ENCODE measurements around the gene KCNC1.
A peak's percentile ranks its signal among the peaks of the same experiment; 100 is the strongest.

KCNC1 gene

DNA sequence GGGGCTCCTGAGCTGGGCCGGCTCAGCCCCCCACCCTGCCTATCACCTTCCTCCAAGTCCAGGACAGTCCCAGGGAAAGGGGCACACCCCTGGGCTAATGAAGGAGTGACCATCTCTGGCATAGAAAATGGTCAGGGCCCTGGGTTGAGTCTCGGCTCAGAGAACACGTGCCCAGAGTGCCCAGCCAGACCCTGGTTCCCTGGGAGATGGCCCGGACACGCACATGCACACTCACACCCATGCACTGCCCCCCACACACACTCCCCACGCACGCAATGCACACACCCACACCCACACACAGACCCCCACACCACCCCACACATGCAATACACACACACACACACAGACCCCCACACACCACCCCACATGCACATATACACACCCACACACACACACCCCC lies 28.7 kb downstream of the KCNC1 start:
- TF ChIP-seq POLR2A (IDR thresholded peaks at IDR 0.05; ENCODE audit: low read length) (no peak), GATA1 (IDR thresholded peaks at IDR 0.05; ENCODE audit: low read depth, low read length) (no peak)
- DNase-seq: no peak

DNA sequence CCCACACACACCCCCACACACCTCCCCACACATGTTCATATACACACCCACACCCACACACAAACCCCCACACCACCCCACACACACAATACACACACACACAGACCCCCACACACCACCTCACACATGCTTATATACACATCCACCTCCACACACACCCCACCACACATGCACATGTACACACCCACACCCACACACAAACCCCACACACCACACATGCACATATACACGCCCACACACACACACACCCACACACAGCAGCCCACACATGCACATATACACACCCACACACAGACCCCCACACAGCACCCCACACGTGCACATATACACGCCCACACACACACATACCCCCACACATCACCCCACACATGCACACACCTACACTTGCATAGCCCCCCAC lies 29.1 kb downstream of the KCNC1 start:
- TF ChIP-seq GATA1 (IDR thresholded peaks at IDR 0.05; ENCODE audit: low read depth, low read length) (no peak), POLR2A (IDR thresholded peaks at IDR 0.05; ENCODE audit: low read length) (no peak)
- DNase-seq: no peak

DNA sequence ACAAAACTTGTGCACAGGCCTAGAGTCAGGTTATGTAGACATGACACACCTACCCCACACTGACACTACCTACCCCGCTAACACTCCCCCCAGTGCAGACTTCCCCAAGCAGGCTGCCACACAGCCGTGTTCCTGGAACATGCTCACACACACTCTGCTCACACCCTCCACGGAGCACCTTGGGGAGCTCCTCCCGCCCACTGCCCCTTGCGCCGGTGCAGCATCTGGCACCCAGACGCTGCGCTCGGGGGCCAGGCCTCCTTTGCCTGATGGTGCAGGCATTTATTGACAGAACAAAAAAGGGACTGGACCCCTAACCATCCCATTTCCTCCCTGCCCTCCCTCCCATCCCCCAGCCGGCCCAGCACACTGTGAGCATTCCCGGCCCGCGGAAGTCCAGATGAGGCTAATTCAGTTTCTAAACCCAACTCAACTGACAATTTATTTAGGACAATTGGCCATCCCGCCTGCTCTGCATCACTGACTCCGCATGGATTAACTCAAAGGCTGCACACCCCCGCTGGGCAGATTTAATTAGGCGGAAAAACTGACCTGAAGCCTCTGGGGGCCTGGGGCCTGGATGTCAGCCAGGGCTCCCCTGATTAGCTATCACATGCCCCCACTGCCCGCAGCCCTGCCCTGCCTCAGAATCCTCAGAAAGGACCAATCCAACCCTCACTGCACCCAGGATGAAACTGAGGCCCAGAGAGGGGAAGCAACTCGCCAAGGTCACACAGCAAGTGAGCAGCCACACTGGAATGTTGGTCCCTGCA lies 30.1 kb downstream of the KCNC1 start:
- DNase-seq: no peak
- TF ChIP-seq POLR2A (IDR thresholded peaks at IDR 0.05; ENCODE audit: low read length) (no peak), GATA1 (IDR thresholded peaks at IDR 0.05; ENCODE audit: low read depth, low read length) (no peak)

DNA sequence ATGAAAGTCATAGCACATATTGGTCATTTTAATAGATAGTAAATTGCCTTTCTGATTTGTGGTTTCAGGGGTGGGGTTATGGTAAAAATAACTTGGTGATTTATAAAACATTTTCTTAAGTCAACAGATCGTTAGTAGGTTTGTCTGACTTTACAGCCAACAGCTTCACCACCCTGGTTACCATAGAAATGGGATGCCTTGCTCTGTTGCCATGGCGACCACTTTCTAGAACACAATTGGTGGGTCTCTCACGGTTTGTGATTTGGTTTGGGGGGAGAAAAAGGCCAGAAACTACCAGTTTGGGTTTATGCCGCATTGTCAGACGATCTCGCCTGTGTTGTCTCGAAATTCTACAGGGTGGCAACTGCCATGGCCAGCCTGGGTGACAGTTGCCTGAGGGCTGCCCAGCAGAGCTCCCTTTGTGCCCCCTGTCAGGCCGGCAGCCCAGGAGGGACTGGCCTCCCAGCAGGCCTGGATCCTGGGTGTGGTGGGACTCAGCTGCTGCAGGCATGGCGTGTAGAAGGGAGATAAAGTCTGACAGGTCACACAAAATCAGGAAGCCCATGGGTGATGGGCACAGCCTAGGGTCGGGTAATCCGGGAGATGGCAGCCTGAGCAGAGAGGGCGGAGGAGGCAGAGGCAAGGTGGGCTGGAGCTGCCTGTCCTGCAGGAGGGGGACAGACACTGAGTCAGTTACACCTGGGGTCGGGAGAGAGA lies 30.9 kb downstream of the KCNC1 start:
- DNase-seq: peak in 1 of 2 experiments; percentile 3
- no peak for TF ChIP-seq GATA1 (IDR thresholded peaks at IDR 0.05; ENCODE audit: low read depth, low read length)
- no peak for TF ChIP-seq POLR2A (IDR thresholded peaks at IDR 0.05; ENCODE audit: low read length)

DNA sequence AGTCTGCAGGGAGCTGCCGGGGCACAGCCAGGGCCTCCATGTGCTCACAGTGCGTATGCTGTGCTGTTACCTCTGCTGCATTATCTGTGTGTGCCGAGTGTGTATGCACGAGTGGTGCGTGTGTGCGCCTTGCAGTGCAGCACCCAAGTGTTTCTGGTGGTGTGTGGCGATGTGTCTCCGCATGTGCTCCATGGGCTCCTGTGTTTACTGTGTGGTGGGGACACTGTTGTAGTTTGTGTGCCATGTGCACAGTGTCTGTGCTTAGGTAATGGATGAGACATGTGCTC lies 31.4 kb downstream of the KCNC1 start:
- TF ChIP-seq POLR2A (IDR thresholded peaks at IDR 0.05; ENCODE audit: low read length) (no peak), GATA1 (IDR thresholded peaks at IDR 0.05; ENCODE audit: low read depth, low read length) (no peak)
- DNase-seq: no peak

DNA sequence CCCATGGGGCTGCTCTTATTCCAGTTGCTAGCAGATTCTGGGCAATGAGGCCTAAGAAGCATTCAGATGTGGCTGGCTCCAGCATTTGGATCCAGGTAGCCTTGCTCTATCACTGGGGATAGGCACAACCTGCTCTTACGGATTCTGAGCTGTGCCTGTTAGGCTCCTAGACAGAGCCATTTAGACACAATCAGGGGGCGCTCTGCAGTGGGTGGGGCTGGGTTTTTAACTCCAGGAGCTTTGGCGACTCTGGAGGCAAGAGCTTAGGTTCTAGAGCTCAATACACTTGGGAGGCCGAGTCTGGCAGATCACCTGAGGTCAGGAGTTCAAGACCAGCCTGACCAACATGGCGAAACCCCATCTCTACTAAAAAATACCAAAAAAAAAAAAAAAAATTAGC lies 32.0 kb downstream of the KCNC1 start:
- DNase-seq: no peak

DNA sequence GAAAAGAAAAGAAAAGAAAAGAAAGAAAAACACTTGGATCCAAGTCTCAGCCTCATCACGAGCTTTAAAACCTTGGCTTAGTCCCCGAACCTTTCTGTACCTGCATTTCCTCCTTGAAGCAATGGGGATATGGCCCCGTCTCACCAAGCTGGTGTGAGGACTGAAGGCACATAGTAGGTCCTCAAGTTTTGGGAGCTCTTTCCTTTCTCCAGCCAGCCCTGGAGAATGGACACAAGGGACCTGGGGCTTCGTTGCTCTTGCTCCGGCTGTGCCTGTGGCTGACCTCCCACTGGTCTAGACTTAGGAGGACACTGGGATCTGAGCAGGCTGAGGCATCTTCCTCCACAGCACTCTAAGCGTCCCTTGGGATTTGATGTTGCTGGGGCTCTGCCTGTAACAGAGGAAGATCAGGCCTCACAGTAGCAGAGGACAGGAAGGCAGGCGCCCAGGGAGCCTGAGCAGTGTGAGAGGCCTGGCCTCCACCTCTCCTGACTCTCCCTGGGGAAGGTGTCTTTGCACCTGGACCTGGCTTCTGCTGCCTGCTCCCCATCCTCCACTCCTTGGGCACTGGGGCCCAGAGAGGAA lies 32.8 kb downstream of the KCNC1 start:
- no peak for TF ChIP-seq GATA1 (IDR thresholded peaks at IDR 0.05; ENCODE audit: low read depth, low read length)
- no peak for TF ChIP-seq POLR2A (IDR thresholded peaks at IDR 0.05; ENCODE audit: low read length)
- no peak for DNase-seq

More for the DNA sequence above, 32.0 kb downstream of the KCNC1 start:
- TF ChIP-seq POLR2A (IDR thresholded peaks at IDR 0.05; ENCODE audit: low read length) (no peak), GATA1 (IDR thresholded peaks at IDR 0.05; ENCODE audit: low read depth, low read length) (no peak)

DNA sequence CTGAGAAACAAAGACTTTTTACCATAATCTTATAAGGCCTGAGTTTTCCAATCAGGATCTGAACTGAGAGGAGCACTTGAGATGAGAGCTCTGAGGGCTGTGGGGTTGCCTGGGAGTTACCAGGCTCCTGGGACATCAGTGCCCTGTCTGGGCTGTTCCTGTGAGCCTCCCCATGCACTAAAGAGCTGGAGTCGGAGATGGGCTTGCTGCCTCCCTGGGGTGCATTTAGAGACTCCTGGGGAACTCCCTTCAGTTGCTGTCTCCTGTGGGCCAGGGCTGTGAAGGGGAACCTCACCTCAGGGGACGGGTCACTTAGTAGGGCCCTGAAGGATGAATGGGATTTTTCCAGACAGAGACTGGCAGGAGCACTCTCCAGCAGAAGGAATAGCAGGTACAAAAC lies 33.3 kb downstream of the KCNC1 start:
- DNase-seq: no peak
- no peak for TF ChIP-seq GATA1 (IDR thresholded peaks at IDR 0.05; ENCODE audit: low read depth, low read length)

DNA sequence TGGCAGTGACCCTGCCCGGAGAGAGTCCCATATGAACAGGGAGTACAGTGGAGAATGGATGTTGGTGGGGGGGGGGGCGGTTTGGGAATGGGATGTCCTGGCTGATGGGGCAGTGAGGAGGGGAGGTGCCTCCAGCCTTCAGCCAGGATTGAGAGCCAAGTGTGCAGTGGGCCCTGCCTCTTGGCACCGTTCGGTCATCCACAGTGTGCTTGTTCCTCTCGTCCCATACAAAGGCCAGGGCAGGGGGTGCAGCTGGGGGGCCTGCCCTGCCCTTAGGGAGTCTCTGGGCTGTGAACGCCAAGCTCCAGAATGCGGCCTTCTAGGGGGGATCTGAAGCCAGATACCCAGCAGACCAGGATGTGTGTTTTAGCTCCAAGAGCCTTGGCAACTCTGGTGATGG lies 34.0 kb downstream of the KCNC1 start:
- no peak for DNase-seq
- no peak for TF ChIP-seq POLR2A (IDR thresholded peaks at IDR 0.05; ENCODE audit: low read length)
- TF ChIP-seq GATA1 (IDR thresholded peaks at IDR 0.05; ENCODE audit: low read depth, low read length): no peak

DNA sequence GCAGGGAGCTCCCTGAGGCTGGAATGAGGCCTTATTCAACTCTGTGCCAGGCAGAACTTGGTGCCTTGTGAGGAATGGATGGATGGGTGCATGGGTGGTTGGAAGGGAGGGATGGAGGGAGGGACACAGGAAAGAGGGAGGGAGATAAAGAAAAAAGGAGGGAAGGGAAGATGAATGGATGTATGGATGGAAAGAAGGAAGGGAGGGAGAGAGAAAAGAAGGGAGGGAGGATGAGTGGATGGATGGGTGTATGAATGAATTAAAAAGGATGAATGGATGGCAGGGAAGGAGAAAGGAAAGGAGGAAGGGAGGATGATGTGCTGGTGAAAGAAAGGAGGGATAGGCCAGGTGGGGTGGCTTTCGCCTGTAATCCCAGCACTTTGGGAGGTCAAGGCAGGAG lies 34.6 kb downstream of the KCNC1 start:
- DNase-seq: no peak
- no peak for TF ChIP-seq GATA1 (IDR thresholded peaks at IDR 0.05; ENCODE audit: low read depth, low read length)
- TF ChIP-seq POLR2A (IDR thresholded peaks at IDR 0.05; ENCODE audit: low read length): no peak

DNA sequence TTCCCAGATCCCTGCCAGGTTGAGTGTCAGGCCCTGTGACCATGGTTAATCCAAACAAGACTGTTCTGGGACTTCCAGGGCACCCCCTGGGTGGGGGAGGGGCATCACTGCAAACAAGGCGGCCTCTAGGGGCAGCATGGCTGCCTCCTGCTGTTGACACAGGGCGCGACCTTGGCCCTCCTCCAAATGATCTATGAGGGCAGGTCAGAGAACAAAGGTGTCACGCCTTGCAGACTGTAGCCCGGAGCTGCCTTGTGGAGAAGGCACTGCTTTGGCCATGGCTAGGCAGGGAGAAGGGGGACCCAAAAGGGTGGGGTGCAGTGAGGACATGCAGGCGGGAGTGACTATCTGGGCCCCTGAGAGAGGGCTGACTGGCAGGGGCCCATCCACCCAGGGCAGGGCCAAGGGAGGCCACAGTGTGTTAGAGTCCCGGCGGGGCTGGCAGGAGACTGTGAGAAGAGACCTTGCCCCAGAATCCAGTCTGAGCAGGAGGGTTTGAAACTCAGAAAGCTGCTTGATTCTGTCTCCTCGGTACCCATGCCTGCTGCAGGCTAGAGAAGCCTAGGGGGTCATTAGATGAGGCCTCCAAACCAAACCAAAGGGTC lies 35.6 kb downstream of the KCNC1 start:
- TF ChIP-seq POLR2A (IDR thresholded peaks at IDR 0.05; ENCODE audit: low read length) (no peak), GATA1 (IDR thresholded peaks at IDR 0.05; ENCODE audit: low read depth, low read length) (no peak)
- DNase-seq: peak; percentile 31 to 41

DNA sequence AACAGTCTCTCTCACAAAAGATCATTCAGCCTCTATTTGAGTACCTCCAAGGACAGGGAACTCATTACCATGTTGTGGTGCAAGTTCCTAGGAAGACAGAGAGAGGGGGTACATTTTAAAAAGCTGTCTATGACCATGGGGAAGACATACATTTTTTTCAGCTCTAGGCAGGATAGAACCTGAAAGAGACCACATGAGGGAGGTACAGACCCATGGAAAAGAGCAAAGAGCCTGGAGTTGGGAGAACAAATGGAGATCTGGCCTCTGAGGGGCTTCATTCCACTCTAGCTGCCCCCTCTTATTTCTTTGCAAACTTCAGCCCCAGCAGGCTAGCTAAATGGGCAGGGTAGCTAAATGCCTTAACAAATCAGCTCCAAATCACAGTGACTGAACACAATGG lies 36.3 kb downstream of the KCNC1 start:
- no peak for DNase-seq
- TF ChIP-seq GATA1 (IDR thresholded peaks at IDR 0.05; ENCODE audit: low read depth, low read length): no peak

DNA sequence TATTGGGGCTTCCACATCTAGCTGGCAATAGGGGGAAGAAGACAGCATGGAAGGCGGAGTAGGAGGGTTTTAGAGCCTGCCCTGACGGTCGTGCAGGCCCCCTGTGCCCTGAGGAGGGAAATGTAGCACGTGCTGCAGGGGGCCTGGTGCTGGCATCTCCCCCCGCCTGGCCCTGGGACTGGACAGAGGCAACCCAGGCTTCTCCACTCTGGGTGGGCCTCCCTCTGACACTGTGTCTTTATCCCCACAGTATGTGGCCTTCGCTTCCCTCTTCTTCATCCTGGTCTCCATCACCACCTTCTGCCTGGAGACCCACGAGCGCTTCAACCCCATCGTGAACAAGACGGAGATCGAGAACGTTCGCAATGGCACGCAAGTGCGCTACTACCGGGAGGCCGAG lies 36.8 kb downstream of the KCNC1 start:
- TF ChIP-seq POLR2A (IDR thresholded peaks at IDR 0.05; ENCODE audit: low read length) (no peak), GATA1 (IDR thresholded peaks at IDR 0.05; ENCODE audit: low read depth, low read length) (no peak)
- DNase-seq: no peak

DNA sequence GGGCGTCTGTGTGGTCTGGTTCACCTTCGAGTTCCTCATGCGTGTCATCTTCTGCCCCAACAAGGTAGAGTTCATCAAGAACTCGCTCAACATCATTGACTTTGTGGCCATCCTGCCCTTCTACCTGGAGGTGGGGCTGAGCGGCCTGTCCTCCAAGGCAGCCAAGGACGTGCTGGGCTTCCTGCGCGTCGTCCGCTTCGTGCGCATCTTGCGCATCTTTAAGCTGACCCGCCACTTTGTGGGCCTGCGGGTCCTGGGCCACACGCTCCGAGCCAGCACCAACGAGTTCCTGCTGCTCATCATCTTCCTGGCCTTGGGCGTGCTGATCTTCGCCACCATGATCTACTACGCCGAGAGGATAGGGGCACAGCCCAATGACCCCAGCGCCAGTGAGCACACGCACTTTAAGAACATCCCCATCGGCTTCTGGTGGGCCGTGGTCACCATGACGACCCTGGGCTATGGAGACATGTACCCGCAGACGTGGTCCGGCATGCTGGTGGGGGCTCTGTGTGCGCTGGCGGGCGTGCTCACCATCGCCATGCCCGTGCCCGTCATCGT lies 37.3 kb downstream of the KCNC1 start:
- DNase-seq: no peak
- TF ChIP-seq GATA1 (IDR thresholded peaks at IDR 0.05; ENCODE audit: low read depth, low read length) (no peak), POLR2A (IDR thresholded peaks at IDR 0.05; ENCODE audit: low read length) (no peak)

All from erythroblast (primary cell).